ENCODE measurements around the gene TMEM212.
A peak's percentile ranks its signal among the peaks of the same experiment; 100 is the strongest.

TMEM212 gene

GRCh38 chr3:171846597-171846996, 3.4 kb downstream of the TMEM212 start:
- peak in 1 of 2 donors; percentile 78 for DNase-seq (ENCODE audit: low read depth in 2 of 2)
- no peak overlapping the region for H3K4me3 ChIP-seq (replicated peaks in 1 of 2; ENCODE audit: low read depth in 2 of 2, low read length in 2 of 2)
- TF ChIP-seq CTCF (IDR thresholded peaks at IDR 0.05; ENCODE audit: low read depth, low read length): no peak

GRCh38 chr3:171847133-171847532, 4.0 kb downstream of the TMEM212 start:
- TF ChIP-seq CTCF (IDR thresholded peaks at IDR 0.05; ENCODE audit: low read depth, low read length): no peak
- DNase-seq (ENCODE audit: low read depth in 2 of 2): no peak
- H3K4me3 ChIP-seq (replicated peaks in 1 of 2; ENCODE audit: low read depth in 2 of 2, low read length in 2 of 2): no peak overlapping the region

GRCh38 chr3:171847595-171848259, 4.6 kb downstream of the TMEM212 start:
- no peak for DNase-seq (ENCODE audit: low read depth in 2 of 2)
- no peak overlapping the region for H3K4me3 ChIP-seq (replicated peaks in 1 of 2; ENCODE audit: low read depth in 2 of 2, low read length in 2 of 2)
- no peak for TF ChIP-seq CTCF (IDR thresholded peaks at IDR 0.05; ENCODE audit: low read depth, low read length)

- DNase-seq (ENCODE audit: low read depth in 2 of 2): peak in 1 of 2 donors; percentile 42
- H3K4me3 ChIP-seq (replicated peaks in 1 of 2; ENCODE audit: low read depth in 2 of 2, low read length in 2 of 2): no peak overlapping the region
- TF ChIP-seq CTCF (IDR thresholded peaks at IDR 0.05; ENCODE audit: low read depth, low read length): no peak
These were observed 6.6 kb downstream of the TMEM212 start for GRCh38 chr3:171849617-171850319.

GRCh38 chr3:171850320-171850959, 7.3 kb downstream of the TMEM212 start:
- no peak overlapping the region for H3K4me3 ChIP-seq (replicated peaks in 1 of 2; ENCODE audit: low read depth in 2 of 2, low read length in 2 of 2)
- TF ChIP-seq CTCF (IDR thresholded peaks at IDR 0.05; ENCODE audit: low read depth, low read length): no peak
- DNase-seq (ENCODE audit: low read depth in 2 of 2): no peak

GRCh38 chr3:171850960-171851659, 8.0 kb downstream of the TMEM212 start:
- no peak overlapping the region for H3K4me3 ChIP-seq (replicated peaks in 1 of 2; ENCODE audit: low read depth in 2 of 2, low read length in 2 of 2)
- no peak for TF ChIP-seq CTCF (IDR thresholded peaks at IDR 0.05; ENCODE audit: low read depth, low read length)
- no peak for DNase-seq (ENCODE audit: low read depth in 2 of 2)
